GM19035 (cell line): Measurements from ENCODE around the gene ZNF784.
"Not testable (repeated sequence)": the region's sequence is repeated elsewhere in the genome, so short reads cannot be mapped to it uniquely, and the experiment has no call there.

Source experiments
- ATAC-seq: cut with Tn5 transposase; IDR thresholded peaks from one replicate; pipeline ENCODE4 v1.9.1; 2021; ENCODE audit not compliant: unreplicated experiment

Gene ZNF784

DNA sequence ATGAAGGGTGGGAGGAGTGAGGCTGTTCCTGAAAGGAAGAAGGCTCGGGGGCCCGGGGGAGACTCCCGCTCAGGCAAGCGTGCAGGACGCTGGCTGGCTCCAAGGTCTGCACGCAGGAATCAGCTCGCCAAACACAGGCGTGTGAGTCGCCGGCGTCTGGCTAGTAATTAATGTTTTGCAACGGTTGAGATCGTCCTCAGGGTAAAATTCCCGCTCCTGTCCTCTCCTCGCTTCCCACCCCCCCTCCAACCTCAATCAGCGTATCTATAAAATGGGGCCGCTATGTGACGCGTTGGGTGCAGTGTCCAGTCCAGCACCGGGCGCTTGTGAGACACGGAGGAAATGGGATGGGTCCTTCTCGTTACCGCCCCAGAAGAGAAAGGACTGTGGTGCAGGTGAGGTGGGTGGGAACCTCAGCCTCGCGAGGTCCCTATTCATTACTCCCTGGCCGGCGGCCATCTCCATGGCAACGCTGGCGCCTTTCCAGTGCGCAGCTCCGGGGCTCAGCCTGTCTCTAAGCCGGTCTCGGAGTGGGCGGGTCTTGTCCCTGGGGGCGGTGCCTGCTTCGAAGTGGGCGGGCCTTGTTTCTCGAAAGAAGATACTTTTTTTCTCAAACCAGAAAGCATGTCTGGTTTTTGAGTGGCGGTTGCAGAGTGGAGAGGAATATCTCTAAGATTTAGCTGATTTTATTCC is 37.2 kb downstream of the ZNF784 start:
- ATAC-seq = peak; percentile 94

DNA sequence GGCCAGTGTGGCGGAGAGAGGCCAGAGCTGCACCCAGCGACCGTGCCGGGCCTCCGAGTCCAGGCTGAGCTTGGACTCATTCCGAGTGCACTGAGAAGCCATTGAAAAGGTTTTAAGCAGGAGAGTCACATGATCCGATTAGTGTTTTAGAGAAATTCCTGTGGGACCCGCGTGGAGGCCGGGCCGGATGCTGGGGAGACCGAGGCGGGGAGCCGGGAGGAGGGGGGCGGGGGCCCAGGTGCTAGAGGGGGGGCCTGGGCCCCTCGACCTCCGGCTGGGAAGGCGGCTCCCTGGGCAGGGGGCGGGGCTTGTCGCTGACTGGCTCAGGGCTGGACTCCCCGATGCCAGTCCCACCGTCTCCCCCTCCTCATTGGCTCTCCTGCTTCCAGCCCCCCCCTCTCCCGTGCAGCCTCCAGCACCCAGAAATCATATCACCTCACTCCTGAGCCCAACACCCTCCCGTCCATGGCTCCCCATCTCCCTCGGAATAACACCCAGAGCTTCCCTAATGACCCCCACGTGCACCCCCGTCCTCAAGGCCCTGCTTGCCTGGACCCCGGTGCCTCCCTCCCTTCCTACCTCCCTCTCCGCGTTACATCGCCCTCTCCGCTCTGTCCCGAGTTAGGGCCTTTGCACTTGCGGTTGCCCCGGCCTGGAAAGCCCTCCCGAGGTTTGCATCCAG is 38.6 kb downstream of the ZNF784 start:
- no peak for ATAC-seq

GRCh38 chr19:55584871-55585270 is 39.5 kb downstream of the ZNF784 start:
- ATAC-seq = no peak

DNA sequence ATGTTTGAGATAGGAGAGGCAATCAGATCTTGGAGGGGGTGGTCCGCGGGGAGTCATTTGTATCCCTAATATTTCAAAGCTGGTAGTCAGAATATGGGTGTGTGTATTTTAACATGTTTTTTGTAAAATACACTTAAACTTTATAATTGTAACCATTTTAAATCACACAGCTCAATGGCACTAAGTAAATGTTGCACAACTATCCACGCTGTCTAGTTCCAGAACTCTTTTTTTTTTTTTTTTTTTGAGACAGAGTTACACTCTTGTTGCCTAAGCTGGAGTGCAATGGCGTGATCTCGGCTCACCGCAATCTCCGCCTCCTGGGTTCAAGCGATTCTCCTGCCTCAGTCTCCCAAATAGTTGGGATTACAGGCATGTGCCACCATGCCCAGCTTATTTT is 40.5 kb downstream of the ZNF784 start:
- not testable (repeated sequence) for ATAC-seq

DNA sequence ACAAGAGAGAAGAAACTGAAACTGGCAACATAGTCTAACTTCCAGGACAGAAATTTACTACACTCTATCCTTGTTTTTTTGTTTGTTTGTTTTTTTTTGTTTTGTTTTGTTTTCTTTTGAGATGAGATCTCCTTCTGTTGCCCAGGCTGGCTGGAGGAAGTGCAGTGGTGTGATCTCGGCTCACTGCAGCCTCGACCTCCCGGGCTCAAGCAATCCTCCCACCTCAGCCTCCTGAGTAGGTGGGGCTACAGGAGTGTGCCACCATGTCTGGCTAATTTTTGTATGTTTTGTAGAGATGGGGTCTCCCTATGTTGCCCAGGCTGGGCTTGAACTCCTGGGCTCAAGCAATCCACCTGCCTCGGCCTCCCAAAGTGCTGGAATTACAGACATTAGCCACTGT is 42.1 kb downstream of the ZNF784 start:
- not testable (repeated sequence) for ATAC-seq

GRCh38 chr19:55581823-55582223 is 42.5 kb downstream of the ZNF784 start:
- ATAC-seq = no peak

DNA sequence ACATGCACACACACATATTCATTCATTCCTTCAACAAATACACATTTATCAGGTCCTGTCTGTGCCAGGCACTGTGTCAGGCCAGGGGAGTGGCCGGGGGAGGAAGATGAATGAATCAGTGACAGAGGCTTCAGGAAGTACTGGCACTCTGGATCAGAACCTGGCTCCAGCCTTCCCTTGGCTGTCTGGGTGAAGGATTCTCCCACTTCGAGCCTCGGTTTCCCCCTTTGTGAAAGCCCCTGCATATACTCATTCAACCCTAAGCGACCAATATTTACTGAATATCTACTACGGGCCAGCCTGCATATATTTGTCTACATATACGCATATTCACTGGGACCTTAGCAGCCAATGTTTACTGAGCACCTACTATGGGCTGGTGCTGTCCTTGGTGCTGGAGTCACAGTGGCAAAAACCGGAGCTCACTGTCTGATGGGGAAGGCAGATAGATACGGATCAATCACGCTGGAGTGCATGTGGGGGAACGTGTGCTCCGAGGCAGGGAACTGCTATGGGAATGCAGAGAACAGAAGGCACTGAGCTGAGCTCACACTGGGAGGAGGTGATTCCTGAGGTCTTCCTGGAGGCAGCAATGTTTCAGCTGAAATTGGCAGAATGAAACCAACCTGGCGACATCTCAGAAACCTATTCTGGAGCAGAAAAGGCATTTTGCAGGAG is 43.1 kb downstream of the ZNF784 start:
- no peak for ATAC-seq

DNA sequence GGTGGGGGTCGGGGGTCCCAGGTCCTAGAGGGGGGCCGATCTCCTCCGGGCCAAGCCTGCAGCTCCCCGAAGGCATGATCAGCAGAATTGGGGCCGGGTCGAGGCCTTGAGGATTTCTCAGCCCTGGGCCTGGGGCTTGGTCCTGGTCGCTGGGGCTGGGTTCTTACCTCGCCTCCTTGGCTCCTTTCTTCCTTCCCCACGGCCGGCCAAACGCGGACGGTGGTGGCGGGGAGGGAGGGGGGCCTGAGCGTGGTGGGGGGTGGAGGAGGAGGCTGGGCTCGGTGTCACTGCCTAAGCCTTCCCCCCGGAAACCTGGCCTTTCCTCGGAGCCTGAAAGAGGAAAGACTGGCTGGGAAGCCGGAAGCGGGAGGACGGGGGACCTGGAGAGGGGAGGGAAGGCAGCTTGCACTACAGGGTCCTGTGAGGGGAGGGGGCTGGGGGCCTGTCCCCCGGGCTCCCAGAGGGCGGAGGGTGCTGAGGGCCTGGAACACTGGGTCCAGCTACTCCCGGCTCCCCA is 43.7 kb downstream of the ZNF784 start, which contains the start of gene ZNF579:
ZNF579 (minus strand) TSS at position 221 of the 517 bp plus-strand sequence. CDS start 1,209 bp downstream, outside the sequence.
- ATAC-seq = no peak

DNA sequence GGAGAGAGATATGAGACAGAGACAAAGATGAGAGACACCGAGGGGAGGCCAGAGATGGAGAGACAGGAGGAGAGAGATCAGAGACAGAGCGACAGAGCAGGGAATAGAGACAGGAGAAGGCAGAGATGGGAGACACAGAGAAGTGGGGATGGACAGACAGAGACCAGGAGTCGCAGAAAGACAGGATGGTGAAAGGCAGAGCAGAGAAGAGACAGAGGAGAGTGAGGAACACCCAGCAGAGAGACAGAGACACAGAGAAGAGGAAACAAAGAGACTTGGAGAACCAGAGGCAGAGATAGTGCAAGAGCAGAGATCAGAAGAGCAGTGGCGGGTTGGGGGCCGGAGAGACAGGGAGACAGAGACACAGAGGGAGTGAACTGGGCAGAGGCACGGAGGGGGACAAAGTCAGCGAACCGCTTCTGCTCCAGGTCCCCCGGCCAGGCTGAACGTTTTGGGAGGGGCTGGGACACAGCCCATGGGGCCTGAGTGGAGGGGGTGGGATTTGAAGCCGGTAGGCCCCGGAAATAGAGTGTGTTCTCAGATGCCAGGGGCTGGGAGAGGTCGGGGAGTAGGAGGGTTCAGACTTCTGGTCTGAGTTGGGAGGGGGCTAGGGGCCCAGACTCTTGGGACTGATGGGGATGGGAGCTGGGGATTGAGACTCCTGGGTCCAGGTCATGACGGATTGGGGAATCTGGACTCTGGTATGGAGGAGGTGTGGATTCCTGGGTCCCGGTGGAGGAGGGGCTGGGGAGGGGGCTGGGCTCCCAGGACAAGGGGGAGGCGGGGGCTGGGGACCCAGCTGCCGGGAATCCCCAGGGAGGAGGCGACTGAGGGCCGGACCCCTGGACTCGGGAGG is 44.4 kb downstream of the ZNF784 start:
- no peak for ATAC-seq

DNA sequence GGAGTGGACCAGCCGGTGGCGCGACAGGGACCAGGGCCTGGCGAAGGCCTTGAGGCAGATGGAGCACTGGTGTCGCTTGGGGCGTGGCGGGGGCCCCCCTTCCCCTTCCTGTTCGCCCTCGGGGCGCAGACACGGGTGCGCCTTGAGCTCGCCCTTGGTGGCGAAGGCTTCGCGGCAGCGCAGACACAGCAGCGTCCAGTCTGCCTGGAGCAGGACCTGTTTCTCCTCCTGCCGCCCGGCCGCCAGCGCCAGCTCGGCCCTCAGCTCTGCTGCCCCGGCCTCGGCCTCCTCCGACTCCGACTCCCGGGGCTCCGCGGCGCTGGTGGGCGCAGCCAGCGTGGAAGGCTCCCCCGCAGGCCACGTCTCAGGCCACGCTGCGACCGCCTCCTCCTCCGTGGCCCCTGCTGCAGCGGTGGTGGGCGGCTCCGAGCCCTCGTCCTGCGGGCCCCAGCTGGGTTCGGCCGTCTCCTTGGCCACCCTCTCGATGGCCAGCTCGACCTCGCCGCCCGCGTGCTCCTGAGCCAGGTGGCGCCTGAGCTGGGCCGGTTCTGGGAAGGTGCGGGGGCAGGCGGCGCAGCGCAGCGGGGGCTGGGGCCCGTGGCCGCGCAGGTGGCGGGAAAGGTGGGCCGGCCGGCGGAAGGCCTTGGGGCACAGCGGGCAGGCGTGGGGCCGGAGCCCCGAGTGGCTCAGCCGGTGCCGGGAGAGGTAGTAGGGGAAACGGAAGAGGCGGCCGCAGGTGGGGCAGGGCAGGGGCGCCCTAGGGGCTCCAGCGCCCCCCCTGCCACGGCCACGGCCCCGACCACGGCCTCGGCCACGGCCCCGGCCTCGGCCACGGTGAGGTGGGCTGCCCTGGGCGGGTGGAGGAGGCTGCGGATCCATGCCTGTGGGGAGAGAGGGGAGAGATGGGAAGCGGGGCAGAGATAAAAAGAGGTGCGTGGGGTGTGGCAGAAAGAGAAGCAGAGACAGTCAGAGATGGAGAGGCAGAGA is 45.3 kb downstream of the ZNF784 start:
- no peak for ATAC-seq

DNA sequence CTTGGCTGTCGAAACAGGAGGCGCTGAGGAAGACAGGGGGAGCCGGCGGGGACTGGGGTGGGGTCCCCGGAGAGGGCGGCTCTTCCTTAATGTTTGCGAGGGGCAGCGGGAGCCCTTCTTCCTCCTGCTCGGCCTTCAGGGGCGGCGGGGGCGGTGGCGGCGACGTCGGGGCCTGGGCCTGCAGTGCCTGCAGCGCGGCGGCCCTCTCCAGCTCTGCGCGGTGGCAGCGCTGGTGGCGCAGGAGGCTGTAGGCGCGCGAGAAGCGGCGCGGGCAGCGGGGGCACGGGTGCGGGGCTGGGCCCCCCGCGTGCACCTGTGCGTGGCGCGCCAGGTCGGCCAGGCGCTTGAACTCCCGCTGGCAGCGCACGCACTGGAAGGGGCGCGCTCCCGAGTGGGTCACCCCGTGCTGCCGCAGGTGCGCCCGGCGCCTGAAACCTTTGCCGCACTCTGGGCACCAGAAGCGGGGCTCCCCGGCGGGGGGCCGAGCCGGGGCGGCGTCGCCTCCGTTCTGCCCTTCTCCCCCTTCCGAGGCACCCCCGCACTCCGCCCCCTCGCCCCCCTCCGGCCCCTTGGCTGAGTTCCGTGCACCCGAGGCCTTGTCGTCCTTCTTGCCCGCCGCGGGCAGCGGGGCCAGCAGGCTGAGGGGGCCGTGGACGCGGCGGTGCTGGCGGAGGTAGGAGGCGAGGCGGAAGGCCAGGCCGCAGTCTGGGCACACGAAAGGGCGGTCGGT is 46.2 kb downstream of the ZNF784 start:
- ATAC-seq = no peak

DNA sequence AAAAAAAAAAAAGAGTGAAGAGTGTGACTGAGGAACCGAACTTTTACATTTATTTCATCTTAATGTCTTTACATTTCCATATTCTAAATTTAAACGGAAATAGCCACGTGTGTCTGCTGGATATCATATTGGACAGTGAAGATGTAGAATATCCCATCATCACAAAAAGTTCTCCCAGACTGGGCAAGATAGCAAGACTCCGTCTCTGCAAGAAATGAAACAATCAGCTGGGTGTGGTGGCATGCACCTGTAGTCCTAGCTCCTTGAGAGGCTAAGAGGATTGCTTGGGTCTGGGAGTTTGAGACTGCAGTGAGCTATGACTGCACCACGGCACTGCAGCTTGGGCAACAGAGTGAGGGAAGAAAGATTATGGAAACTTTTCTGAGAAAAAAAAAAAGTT is 47.6 kb downstream of the ZNF784 start:
- ATAC-seq = no peak

DNA sequence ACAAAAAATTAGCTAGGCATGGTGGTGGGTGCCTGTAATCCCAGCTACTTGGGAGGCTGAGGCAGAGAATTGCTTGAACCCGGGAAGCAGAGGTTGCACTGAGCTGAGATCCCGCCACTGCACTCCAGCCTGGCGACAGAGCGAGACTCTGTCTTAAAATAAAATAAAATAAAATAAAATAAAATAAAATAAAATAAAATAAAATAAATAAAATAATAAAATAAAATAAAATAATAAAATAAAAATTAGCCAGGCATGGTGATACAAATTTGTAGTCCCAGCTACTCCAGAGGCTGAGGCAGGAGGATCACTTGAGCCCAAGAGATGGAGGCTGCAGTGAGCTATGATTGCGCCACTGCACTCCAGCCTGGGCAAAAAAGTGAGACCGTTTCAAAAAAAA is 50.4 kb downstream of the ZNF784 start:
- not testable (repeated sequence) for ATAC-seq
